Mucosa of descending colon (tissue), 3 donors: Measurements from ENCODE around the gene CDA. TPM values are rescaled to one million over a fixed set of nuclear protein-coding genes. Genes with fewer than 3 reads are reported as not detected.

Experiments
- ATAC-seq: fragments of 200-7000 bp; cut with Tn5 transposase; one replicate; pipeline ENCODE4 v1.9.1; 2020; ENCODE audit warnings: mild to moderate bottlenecking, moderate library complexity
- DNase-seq, 3 donors: peaks; one replicate each; pipeline ENCODE4 v3.0.0-alpha.2; 2020
- H3K36me3 ChIP-seq: fragments of 200-600 bp; one replicate; pipeline ENCODE4 v1.8.0; 2021; ENCODE audit warnings: low read depth, mild to moderate bottlenecking
- H3K4me1 ChIP-seq: fragments of 200-600 bp; one replicate; pipeline ENCODE4 v1.8.0; 2021; ENCODE audit warnings: low read depth, mild to moderate bottlenecking
- H3K4me3 ChIP-seq: fragments of 200-600 bp; one replicate; pipeline ENCODE4 v1.8.0; 2021; ENCODE audit warnings: mild to moderate bottlenecking
- H3K9me3 ChIP-seq: fragments of 200-600 bp; one replicate; pipeline ENCODE4 v1.8.0; 2021; ENCODE audit warnings: mild to moderate bottlenecking
- intact Hi-C, 2 donors: fragments of 100-400 bp; cut with DNase I in 1 of 2; cut with micrococcal nuclease in 1 of 2; formaldehyde crosslinking; loops; one replicate each; pipeline versions ENCODE4 v1.11.0 to v1.11.1; 2022; cut with DNase I, micrococcal nuclease
- total RNA-seq, 3 donors: library from RNA; stranded (reverse); fragmentation: NEBNext Ultra II Directional in 2 of 3; extraction: Animal tissue kit (Norgen Biotek cat#: 25700) in 2 of 3; gene quantifications; one replicate each; pipeline versions ENCODE4 v1.2.1 to v1.2.4, GENCODE V29; 2021 to 2023
- TF ChIP-seq, protein P1 (sequence below): fragments of 200-600 bp; IDR thresholded peaks from one replicate; pipeline ENCODE4 v1.8.0; 2022; ENCODE audit warnings: antibody characterized with exemption, mild to moderate bottlenecking
- donor health status: DM: no; HTN: no; CAD: no; lungs with moderate emphysema.
- donor health status: DM: no; HTN: no; CAD: no.
- donor health status: DM: no; HTN: yes; CAD: no.

The CDA gene
- total RNA-seq, 3 donors from 2014 or later, result 33.9 to 63.8 (median 60.9) TPM

- TF ChIP-seq, protein P1, sequence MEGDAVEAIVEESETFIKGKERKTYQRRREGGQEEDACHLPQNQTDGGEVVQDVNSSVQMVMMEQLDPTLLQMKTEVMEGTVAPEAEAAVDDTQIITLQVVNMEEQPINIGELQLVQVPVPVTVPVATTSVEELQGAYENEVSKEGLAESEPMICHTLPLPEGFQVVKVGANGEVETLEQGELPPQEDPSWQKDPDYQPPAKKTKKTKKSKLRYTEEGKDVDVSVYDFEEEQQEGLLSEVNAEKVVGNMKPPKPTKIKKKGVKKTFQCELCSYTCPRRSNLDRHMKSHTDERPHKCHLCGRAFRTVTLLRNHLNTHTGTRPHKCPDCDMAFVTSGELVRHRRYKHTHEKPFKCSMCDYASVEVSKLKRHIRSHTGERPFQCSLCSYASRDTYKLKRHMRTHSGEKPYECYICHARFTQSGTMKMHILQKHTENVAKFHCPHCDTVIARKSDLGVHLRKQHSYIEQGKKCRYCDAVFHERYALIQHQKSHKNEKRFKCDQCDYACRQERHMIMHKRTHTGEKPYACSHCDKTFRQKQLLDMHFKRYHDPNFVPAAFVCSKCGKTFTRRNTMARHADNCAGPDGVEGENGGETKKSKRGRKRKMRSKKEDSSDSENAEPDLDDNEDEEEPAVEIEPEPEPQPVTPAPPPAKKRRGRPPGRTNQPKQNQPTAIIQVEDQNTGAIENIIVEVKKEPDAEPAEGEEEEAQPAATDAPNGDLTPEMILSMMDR, result no peak
- ATAC-seq (no peak), DNase-seq (no peak)
- Histone ChIP-seq H3K4me1 (no peaks in the 10 kb centered on the region), H3K36me3 (no peaks in the 10 kb centered on the region), H3K9me3 (no peaks in the 10 kb centered on the region), H3K4me3 (no peak overlapping the region)
- intact Hi-C loops, result no loop called here
Observed at GRCh38 chr1:20596106-20596505, 7.2 kb downstream of the CDA start.

GRCh38 chr1:20597650-20598049, 8.8 kb downstream of the CDA start:
- TF ChIP-seq, protein P1, result no peak
- no peak overlapping the region for H3K4me3 ChIP-seq
- H3K9me3 ChIP-seq, result no peaks in the 10 kb centered on the region
- intact Hi-C loops, result no loop called here
- H3K4me1 ChIP-seq, result no peaks in the 10 kb centered on the region
- no peak for DNase-seq
- no peak for ATAC-seq
- H3K36me3 ChIP-seq, result no peaks in the 10 kb centered on the region

GRCh38 chr1:20600156-20600555, 11.3 kb downstream of the CDA start:
- DNase-seq, result peak in 2 of 3 donors; percentile 43 to 63
- intact Hi-C loops, result no loop called here
- H3K36me3 ChIP-seq, result no peaks in the 10 kb centered on the region
- no peak overlapping the region for H3K4me3 ChIP-seq
- H3K4me1 ChIP-seq, result peaks cover 5% of the 10 kb centered on the region
- ATAC-seq, result peak; percentile 40
- TF ChIP-seq, protein P1, result no peak
- H3K9me3 ChIP-seq, result no peaks in the 10 kb centered on the region

GRCh38 chr1:20601129-20601825, 12.4 kb downstream of the CDA start:
- no peaks in the 10 kb centered on the region for H3K36me3 ChIP-seq
- intact Hi-C loops, result no loop called here
- TF ChIP-seq, protein P1, result no peak

GRCh38 chr1:20602851-20603450, 14.1 kb downstream of the CDA start:
- peaks cover 5% of the 10 kb centered on the region for H3K4me1 ChIP-seq
- ATAC-seq (no peak), DNase-seq (no peak)
- intact Hi-C loops, result no loop called here
- no peaks in the 10 kb centered on the region for H3K36me3 ChIP-seq
- H3K9me3 ChIP-seq, result no peaks in the 10 kb centered on the region
- no peak overlapping the region for H3K4me3 ChIP-seq
- TF ChIP-seq, protein P1, result no peak

More at GRCh38 chr1:20601129-20601825, 12.4 kb downstream of the CDA start:
- ATAC-seq, result no peak
- no peak overlapping the region for H3K4me3 ChIP-seq
- peaks cover 5% of the 10 kb centered on the region for H3K4me1 ChIP-seq
- H3K9me3 ChIP-seq, result no peaks in the 10 kb centered on the region
- DNase-seq, result no peak
